Endodermal cell (in vitro differentiated cells): ENCODE data around the gene HS6ST3. TPM values are rescaled to one million over a fixed set of nuclear protein-coding genes. Genes with fewer than 3 reads are reported as not detected.

ENCODE experiments used
- DNase-seq: peaks from one replicate; pipeline ENCODE4 v3.0.0-alpha.2; 2017
- H3K27ac ChIP-seq: 2 replicates; pipeline ENCODE4 v1.5.1; 2013; ENCODE audit warnings: mild to moderate bottlenecking, low read depth, low read length, moderate library complexity
- H3K27me3 ChIP-seq: 2 replicates; pipeline ENCODE4 v1.6.1; 2013; ENCODE audit warnings: mild to moderate bottlenecking, low read length, moderate library complexity; ENCODE audit not compliant: insufficient read depth, control insufficient read depth, poor library complexity, severe bottlenecking
- H3K36me3 ChIP-seq: 2 replicates; pipeline ENCODE4 v1.7.0; 2013; ENCODE audit warnings: mild to moderate bottlenecking, low read length, moderate library complexity; ENCODE audit not compliant: control insufficient read depth, insufficient read depth
- H3K4me1 ChIP-seq: one replicate; pipeline ENCODE4 v1.7.0; 2013; ENCODE audit warnings: low read length; ENCODE audit not compliant: control insufficient read depth, insufficient read depth
- H3K4me3 ChIP-seq: 2 replicates; pipeline ENCODE4 v1.5.1; 2013; ENCODE audit warnings: mild to moderate bottlenecking, low read length, moderate library complexity
- H3K9ac ChIP-seq: 2 replicates; pipeline ENCODE4 v1.6.1; 2013; ENCODE audit warnings: mild to moderate bottlenecking, low read length, moderate library complexity; ENCODE audit not compliant: poor library complexity, severe bottlenecking; ENCODE audit errors: extremely low read depth
- H3K9me3 ChIP-seq: 2 replicates; pipeline ENCODE4 v1.6.1; 2013; ENCODE audit warnings: mild to moderate bottlenecking, low read length, moderate library complexity; ENCODE audit not compliant: control insufficient read depth
- H3K27ac Mint-ChIP-seq: 2 replicates; pipeline ENCODE4 v1.8.0; 2020; ENCODE audit warnings: mixed read lengths
- H3K27me3 Mint-ChIP-seq: 2 replicates; pipeline ENCODE4 v1.8.0; 2021; ENCODE audit warnings: mild to moderate bottlenecking, mixed read lengths; ENCODE audit not compliant: insufficient read depth
- H3K36me3 Mint-ChIP-seq: 2 replicates; pipeline ENCODE4 v1.8.0; 2020; ENCODE audit warnings: low read depth, mixed read lengths
- H3K4me1 Mint-ChIP-seq: 2 replicates; pipeline ENCODE4 v1.8.0; 2020; ENCODE audit warnings: mixed read lengths
- H3K4me3 Mint-ChIP-seq: 2 replicates; pipeline ENCODE4 v1.8.0; 2020; ENCODE audit warnings: mild to moderate bottlenecking, moderate library complexity, mixed read lengths
- H3K9me3 Mint-ChIP-seq: 2 replicates; pipeline ENCODE4 v1.8.0; 2020; ENCODE audit warnings: mild to moderate bottlenecking, mixed read lengths
- CTCF ChIP-seq: fragments of 200-600 bp; sonication (generic); conservative IDR thresholded peaks from 2 replicates; pipeline ENCODE4 v1.5.0; 2021; ENCODE audit warnings: antibody characterized with exemption, mild to moderate bottlenecking
- WGBS, 2 experiments: methylation state at CpG; one replicate each; pipeline versions ENCODE4 v1.1.5 to v1.1.7; 2013; ENCODE audit warnings: missing lambda C conversion rate in 2 of 2, mixed read lengths in 1 of 2; ENCODE audit not compliant: insufficient coverage in 1 of 2, insufficient read length in 1 of 2; 5-methylcytosine and 5-hydroxymethylcytosine counted together
- total RNA-seq, 2 donors: library from RNA; stranded (reverse); fragmentation: NEBNext Ultra II Directional in 1 of 2; extraction: Animal tissue kit (Norgen Biotek cat#: 25700) in 1 of 2; gene quantifications; 2 replicates in 1 of 2; 3 replicates in 1 of 2; pipeline ENCODE4 v1.2.1, GENCODE V29; 2021

The HS6ST3 gene
- total RNA-seq, 2 donors from 2014 or later: 0.84 to 1.1 TPM

- H3K4me1 ChIP-seq: no peaks in the 10 kb centered on the region
- H3K9me3 ChIP-seq: no peaks in the 10 kb centered on the region
- Mint-ChIP-seq H3K36me3 (no peaks in the 10 kb centered on the region), H3K27ac (no peak overlapping the region), H3K4me3 (no peak overlapping the region), H3K4me1 (no peaks in the 10 kb centered on the region), H3K27me3 (no peaks in the 10 kb centered on the region), H3K9me3 (no peaks in the 10 kb centered on the region)
- no peaks in the 10 kb centered on the region for H3K27me3 ChIP-seq
- 86 to 93% methylated on average over 3 to 4 of the region's 4 CpGs for WGBS, 2 experiments
- H3K27ac ChIP-seq: no peak overlapping the region
- no peak for DNase-seq
- TF ChIP-seq CTCF: no peak
- no peak overlapping the region for H3K4me3 ChIP-seq
- H3K36me3 ChIP-seq: no peaks in the 10 kb centered on the region
- H3K9ac ChIP-seq: no peak overlapping the region
Observed at GRCh38 chr13:96284971-96285370, 195.1 kb downstream of the HS6ST3 start.

DNA sequence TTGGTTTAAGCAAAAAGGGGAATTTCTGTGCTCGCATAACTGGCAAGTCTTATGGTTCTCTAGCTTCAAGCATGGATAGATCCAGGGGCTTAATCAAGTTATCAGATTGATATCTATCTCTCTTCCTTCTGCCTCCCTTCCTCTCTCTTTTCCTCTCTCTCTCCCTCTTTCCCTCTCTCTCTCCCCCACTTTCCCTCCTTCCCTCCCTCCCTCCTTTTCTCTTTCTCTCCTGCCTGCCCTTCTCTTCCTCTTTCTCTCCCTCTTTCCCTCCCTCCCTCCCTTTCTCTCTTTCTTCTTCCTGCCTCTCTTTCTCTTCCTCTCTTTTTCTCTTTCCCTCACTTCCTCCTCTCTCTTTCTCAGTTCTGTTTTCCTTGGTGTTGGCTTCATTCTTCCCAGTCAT is 195.8 kb downstream of the HS6ST3 start:
- H3K4me1 ChIP-seq: no peaks in the 10 kb centered on the region
- Mint-ChIP-seq H3K27me3 (no peaks in the 10 kb centered on the region), H3K36me3 (no peaks in the 10 kb centered on the region), H3K27ac (no peak overlapping the region), H3K9me3 (no peaks in the 10 kb centered on the region), H3K4me3 (no peak overlapping the region), H3K4me1 (no peaks in the 10 kb centered on the region)
- H3K27ac ChIP-seq: no peak overlapping the region
- WGBS, 2 experiments: 91 to 97% methylated on average over 1 of the region's 1 CpG
- H3K9ac ChIP-seq: no peak overlapping the region
- no peak for DNase-seq
- TF ChIP-seq CTCF: no peak
- H3K36me3 ChIP-seq: no peaks in the 10 kb centered on the region
- no peaks in the 10 kb centered on the region for H3K27me3 ChIP-seq
- no peak overlapping the region for H3K4me3 ChIP-seq
- no peaks in the 10 kb centered on the region for H3K9me3 ChIP-seq

DNA sequence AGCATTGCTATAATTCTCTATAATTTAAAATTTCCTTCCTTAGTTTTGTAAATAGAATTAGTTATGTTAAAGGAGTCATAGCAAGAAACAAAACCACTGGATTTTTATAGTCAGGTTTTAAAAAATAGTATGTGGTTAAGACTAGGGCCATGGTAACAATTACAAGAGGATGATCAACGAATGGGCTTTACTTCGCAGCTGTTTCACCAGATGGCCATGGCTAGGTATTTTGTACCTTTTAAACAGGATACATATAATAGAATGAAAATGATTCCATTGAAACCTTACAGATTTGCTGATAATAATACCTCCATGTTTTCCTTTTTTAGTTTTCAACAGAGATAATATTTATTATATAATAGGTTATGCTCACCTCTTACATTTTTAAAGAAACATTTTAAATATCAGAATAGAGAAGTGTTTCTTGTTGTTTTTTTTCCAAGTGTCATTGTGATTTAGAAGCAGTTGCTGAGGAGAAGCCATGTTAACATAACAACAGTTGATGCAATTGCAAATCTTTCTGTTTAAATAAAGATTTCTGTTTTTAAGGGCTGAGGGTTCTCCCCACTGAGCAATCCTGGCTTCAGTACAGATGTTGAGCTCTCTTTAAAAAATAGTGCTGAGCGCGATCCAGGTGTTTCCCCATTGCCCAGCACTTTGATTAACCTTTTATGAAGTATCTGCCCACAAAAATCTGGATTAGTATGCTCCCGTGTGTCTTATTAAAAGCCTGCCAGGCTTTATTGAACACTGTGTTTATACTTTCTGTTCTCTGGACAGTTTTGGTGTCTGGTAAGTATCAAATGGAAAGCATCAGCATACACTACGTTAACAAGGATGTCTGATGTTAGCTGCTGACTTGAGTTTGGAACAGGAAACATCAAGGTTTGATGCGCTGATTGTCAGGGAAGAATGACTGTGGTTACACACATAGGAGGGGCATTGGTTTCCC is 205.3 kb downstream of the HS6ST3 start:
- H3K27ac Mint-ChIP-seq: no peak overlapping the region
- H3K9ac ChIP-seq: no peak overlapping the region
- no peak for TF ChIP-seq CTCF
- H3K9me3 Mint-ChIP-seq: no peaks in the 10 kb centered on the region
- H3K36me3 Mint-ChIP-seq: no peaks in the 10 kb centered on the region
- H3K27me3 Mint-ChIP-seq: no peaks in the 10 kb centered on the region
- H3K36me3 ChIP-seq: no peaks in the 10 kb centered on the region
- DNase-seq: no peak
- no peaks in the 10 kb centered on the region for H3K9me3 ChIP-seq
- peaks cover 3% of the 10 kb centered on the region for H3K4me1 Mint-ChIP-seq
- no peaks in the 10 kb centered on the region for H3K27me3 ChIP-seq
- no peak overlapping the region for H3K4me3 Mint-ChIP-seq
- no peak overlapping the region for H3K4me3 ChIP-seq
- H3K27ac ChIP-seq: no peak overlapping the region
- no peaks in the 10 kb centered on the region for H3K4me1 ChIP-seq
- 66% methylated on average over 4 to 7 of the region's 7 CpGs for WGBS, 2 experiments
